Activated T-cell treated with anti-CD3 and anti-CD28 coated beads for 4 hours (primary cell): ENCODE measurements around the gene COLEC11.

ENCODE experiments used
- DNase-seq: peaks from one replicate; pipeline ENCODE4 v3.0.0-alpha.2; 2020

COLEC11 gene

DNA sequence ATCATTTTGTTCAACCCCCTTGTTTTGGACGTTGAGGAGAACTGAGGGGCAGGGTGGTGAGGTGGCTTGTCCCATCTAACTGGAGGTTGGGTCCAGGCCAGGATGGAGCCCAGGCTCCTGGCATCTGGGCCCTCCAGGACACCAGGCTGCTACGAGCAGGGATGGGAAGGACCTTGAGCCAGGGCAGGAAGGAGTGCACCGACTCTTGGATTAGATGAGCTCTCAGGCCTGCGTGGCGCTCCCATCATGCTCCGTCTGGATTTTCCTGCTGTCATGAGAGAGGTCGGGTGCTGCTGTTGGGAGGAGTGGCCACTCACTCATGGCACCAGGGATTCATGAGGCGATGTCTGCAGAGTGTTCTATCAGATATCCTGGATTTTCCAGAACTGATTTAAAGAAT is 44.7 kb downstream of the COLEC11 start:
- no peak for DNase-seq

DNA sequence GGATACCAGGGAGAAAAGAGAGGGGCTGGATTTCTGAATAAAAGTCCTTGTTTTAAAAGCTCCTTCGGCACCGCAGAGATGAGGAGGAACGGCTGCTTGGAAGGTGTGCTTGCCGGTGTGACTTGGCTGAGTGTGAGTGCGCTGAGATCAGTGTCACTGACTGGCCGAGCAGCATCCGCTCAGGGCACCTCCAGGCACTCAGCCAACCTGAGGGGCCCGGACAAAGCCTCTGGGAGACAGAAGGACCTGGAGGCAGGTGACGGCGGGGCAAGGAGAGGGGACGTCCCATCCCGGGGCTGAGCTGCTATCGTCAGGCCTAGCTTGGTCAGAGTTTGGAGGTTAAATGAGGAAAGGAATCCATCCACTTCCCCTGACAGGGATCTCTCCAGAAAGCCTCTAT is 46.3 kb downstream of the COLEC11 start:
- no peak for DNase-seq

DNA sequence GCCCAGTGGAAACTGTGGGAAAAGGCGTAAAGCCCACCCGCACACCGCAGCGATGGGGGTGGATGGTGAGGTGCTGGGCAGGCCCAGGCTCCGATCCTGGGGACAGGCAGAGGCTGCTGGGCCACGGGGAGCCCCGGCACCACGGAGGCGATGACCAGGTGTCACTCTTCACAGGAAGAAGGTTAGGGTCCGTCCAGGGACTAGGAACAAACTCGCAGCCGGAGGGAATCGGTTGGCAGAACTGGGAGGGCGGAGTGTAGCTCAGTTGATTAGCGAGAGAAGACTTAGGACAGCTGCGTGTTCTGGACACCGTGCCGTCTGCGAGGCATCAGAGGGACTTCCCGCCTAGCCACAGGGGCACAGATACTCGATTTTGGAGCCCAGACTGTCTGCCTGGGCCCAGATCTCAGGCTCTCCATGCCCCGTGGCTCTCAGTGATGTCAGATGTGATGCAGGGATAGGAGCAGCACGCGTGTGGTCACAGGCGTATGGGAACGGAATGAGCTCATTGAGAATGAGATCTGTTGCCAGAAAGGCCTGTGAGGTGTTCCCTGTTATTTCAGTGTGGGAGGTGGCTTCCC is 47.0 kb downstream of the COLEC11 start:
- DNase-seq = no peak

DNA sequence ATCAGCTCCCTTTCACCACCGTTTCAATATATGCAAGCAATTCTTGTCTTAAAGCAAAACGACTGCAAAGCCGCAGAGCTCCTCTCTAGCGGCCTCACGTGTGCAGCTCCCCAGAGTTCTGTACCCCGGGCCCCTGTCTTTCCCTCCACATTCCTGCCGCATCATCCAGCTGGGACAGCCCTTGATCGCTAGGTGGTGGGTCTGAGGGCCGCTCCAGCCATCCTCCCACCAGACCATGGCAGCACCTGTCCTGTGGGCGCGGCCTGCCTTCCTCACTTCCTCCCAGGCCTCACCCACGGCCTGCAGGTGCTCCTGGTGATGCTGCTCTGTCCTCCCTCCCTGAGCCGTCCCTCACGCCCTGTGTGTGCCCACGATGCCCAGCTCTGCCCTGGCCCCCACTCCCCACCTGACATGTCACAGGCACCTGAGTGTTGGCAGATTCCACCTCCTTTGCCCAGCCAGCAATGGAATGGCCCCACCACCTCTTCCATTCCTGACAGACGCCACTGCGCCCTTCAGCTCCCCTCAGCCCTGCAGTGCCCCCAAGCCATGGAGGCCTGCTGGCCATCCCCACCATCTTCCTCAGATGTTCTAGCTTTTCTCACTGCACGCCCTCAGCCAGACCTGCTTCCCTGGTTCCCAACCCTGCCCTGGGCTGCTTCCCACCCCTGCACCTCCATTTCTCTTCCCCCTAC is 47.8 kb downstream of the COLEC11 start:
- no peak for DNase-seq

DNA sequence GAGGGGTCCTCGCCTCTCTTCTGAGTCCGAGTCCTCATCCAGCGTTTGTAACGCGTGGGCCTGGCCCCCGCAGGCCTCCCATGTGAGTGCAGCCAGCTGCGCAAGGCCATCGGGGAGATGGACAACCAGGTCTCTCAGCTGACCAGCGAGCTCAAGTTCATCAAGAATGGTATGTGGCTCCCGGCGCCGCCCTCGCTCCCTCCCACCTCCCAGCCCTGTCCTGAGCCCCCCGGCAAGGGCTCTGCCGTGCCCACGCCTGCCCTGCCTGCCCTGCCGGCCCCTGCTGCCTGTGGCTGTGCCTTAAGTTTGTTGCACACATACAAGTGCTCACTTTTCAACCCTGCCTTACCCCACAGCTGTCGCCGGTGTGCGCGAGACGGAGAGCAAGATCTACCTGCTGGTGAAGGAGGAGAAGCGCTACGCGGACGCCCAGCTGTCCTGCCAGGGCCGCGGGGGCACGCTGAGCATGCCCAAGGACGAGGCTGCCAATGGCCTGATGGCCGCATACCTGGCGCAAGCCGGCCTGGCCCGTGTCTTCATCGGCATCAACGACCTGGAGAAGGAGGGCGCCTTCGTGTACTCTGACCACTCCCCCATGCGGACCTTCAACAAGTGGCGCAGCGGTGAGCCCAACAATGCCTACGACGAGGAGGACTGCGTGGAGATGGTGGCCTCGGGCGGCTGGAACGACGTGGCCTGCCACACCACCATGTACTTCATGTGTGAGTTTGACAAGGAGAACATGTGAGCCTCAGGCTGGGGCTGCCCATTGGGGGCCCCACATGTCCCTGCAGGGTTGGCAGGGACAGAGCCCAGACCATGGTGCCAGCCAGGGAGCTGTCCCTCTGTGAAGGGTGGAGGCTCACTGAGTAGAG is 48.7 kb downstream of the COLEC11 start:
- DNase-seq = no peak

DNA sequence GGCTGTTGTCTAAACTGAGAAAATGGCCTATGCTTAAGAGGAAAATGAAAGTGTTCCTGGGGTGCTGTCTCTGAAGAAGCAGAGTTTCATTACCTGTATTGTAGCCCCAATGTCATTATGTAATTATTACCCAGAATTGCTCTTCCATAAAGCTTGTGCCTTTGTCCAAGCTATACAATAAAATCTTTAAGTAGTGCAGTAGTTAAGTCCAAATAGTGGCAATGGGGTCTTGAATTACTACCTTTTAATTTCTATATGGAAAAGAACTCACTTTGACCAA is 49.3 kb downstream of the COLEC11 start:
- DNase-seq = no peak

DNA sequence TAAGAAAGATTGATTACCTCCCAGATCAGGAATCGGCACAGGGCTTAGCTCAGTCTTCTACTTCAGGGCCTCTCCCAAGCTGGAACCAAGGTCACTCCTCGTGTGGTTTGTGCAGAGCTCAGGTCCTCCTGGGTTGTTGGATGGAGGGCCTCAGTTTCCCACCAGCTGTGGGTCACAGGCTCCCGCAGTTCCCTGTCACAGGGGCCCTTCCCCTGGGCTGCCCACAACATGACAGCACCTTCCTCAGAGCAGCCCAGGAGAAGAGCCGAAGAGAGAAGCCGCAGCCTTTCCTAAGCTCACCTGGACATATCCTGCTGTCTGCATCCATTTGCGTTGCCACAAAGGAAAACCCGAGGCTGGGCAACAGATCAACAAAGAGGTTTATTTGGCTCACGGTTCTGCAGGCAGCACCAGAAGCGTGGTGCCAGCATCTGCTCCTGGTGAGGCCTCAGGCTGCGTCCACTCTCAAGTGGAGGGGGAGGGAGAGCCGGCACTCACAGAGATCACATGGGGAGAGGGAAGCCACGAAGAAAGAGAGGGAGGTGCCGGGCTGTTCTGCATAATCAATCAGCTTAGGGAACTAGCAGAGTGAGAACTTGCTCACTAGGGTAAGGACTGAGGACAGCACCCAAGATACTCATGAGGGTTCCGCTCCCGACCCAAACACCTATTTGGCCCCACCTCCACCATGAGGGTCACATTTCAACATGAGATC is 50.1 kb downstream of the COLEC11 start:
- no peak for DNase-seq

DNA sequence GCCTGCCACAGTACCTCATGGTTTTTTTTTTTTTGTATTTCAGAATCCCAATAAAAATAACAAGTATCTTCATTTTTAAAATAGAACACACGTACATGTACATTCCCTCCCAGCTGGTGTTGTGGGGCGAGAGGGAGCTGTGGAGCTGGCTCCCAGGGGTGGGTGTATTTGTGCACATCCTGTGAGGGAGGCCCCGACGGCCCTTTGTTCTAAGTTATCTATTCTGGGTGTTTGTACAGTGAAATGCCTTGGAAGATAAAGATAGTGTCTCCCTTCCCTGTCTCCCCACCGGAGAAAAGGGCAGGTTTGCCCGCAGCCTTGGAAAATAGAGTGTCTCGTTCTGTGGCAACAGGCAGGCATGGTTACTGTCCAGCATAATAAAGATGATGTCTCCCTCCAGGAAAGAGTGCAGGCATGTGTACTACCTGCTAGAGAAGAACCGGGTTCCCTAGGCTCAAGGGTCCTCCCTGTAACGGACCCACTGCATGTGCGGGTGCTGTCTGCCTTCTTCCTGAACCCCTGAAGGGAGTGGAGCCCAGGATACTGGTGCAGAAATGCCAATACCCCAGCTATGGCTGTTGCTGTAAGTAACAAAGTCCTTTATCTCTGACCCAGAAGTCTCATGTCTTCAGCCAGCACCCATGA is 51.0 kb downstream of the COLEC11 start:
- DNase-seq = no peak

DNA sequence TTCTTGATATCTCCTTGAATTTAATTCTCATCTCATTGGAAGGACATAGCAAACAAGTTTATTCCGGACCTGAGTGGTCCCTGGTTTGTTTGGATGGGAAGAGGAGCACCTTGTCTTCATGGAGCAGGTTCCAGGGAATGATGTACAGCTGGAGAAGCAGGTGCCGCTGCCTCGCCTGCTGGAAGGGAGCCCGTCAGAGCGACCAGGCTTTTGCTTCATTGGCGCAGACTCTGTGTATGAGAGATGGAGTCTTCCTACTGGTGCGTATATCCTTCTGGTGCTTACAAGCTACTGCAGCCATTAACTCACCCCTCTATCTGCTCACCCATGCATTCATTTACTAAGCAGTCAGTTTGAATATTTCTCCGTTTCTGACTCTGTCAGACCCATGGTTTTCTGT is 51.5 kb downstream of the COLEC11 start:
- DNase-seq = no peak

DNA sequence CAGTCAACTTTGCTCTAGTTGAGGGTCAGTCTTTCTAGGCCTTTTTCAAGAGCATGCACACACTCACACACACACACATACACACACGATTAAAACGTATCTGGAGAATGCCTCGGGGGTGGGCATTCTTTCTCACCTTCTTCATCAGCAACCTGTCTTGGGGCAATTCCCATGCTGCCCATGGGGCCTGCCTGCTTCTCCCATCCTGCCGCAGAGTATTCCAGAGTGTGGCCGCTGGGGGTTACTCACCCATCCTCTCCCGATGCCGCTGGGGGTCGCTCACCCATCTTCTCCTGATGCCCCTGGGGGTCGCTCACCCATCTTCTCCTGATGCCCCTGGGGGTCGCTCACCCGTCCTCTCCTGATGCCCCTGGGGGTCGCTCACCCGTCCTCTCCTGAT is 52.3 kb downstream of the COLEC11 start:
- DNase-seq = no peak

DNA sequence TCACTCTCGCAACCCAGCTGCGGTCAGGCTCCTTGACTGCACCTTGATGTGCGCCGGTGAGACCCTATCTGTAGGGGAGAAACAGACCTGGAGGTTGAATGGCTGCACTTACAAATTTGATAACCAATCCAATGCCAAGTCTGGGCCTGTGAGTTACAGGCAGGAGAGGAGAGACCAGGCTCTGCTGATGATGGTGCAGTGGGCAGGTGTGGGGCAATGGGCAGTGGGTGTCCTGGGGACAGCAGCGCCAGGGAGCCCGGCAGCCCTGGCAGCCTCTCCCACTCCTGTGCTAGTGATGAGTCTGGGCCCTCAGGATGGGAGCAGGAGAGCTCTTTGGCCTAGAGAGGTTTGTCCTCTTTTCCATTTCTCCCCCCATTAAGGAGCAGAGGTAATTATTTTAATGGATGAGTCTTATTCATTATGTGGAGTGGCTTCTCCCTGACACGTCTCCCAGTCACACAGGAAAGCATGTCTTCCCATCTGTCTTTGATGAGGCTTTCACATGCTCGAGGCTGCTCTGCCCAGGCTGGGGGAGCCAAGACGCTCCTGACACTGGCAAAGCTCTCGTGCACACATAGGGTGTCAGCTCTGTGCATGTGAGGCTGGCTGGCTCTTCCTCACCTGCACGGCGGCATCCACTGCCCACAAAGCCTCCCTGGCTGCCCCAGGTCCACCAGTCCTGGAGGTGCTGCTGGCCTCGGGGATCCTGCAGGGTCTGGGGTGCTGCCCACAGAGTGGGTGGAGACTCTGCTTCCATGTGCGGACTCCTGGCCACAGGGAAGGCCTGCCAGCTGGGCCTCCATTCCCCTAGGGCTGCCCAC is 53.1 kb downstream of the COLEC11 start:
- DNase-seq = no peak

DNA sequence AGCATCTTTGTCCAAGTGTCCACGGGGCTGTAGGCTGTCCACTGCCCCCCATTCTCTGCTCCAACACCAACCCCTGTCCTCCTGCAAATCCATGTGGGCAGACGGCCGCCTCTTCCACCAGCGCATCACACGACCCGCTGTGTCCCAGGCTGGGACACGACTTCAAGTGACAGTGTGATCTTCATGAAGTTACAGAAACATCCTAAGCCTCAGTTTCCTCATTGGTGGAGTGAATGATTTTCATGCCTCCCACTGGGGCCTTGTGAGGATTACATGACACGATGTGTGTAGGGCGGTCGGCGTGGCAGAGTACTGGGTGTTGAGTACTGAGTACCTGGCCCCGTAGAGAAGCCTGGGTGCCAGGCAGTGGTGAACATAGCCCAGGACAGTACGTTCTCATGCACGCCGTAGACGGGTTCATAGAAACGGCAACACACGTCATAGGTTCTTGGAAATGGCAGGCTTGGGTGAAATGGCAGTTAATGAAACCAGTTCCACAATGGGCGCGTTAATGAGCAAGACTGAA is 53.8 kb downstream of the COLEC11 start:
- no peak for DNase-seq

DNA sequence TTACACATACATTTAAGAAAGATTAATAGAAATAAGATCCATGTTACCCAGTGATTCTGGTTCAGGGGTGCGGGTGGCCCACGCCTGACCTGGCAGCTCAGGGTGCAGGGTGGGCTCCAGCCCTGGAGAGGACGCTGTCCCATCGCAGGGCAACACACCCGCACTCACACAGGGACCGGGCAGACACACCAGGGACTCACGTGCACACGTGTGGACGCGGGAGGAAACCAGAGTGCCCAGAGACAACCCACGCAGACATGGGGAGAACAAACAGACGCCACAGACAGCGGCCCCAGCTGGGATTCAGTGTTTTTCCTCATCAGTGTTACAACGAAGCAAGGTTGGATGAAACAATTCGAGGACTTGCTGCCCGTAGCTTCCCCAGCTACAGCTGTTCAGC is 54.7 kb downstream of the COLEC11 start:
- no peak for DNase-seq

DNA sequence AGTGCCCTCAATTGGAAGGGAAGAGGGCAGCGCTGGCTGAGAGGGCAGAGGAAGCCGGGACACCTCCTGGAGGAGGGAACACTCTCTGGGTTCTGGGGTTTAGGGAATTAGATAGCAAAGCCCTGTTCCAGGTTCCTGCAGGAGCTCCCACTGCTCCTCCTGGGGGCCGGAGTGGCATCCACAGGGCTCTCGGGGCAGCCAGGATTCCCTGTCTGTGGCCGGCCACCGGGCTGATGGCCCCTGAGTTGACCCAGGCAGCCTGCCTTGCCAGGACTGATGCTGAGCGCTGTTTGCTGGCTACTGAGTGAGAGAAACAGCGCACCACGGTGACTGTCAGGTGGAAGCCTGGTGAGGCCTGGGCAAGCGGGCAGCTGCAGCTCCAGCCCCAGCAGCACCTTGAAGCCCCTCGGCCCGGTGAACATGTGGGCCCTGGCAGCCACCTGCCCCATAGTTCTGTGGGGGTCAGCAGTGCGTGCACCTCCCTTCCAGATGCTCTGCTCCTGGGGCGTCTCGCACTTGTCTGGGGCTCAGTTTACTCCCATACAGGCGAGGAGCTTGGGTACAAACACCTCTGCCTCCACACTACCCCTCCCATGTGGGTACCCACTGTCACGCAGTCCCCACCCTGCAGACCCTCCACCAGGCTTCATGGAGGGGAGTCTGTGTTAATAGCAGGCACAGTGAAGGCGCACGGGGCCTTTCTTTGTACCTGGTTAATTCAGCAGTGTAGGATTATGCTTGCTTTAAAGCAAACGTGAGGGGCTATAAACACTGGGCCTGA is 55.4 kb downstream of the COLEC11 start:
- no peak for DNase-seq

DNA sequence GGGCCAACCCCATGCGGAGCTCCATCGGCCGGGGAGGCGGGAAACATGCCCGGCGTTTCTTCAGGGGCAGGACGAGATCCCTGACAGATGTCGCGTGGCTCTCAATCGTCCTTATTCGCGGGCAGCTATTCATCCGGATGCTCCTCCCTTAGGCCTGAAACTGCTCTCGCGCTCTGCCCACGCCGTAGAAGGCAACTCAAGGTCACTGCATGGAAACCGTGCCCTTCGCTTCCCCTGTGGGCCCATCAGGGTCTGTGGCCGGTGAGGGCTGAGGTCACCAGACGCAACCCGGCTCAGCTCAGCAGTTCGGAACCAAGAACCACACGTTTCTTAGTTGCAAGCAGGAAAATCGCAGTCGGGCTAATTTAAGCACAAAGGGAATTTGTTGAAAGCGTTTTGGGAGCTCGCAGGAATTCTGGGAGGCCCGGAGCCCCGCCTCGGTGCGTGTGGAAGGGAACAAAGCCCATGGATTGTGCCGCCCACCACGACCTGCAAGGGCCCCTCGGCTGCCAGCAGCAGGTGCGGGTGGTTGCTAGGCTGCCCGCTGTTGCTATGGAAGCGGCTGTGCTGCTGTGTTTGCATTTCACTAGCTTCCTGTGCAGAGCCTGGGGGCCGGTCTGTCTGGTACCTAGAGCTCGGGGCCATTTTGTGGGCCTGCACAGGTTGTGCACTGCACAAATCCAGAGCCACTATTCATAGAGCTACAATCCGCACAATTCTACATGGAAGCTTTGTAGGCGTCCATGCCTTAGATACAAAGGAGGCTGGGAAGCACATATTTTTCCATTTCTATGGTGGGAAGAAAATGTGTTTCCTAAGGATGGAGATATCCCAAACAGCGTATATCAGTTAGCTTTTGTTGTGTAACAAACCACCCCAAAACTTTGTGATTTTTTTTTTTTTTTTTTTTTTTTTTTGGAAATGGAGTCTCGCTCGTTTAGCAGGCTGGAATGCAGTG is 57.1 kb downstream of the COLEC11 start:
- peak; percentile 24 for DNase-seq

DNA sequence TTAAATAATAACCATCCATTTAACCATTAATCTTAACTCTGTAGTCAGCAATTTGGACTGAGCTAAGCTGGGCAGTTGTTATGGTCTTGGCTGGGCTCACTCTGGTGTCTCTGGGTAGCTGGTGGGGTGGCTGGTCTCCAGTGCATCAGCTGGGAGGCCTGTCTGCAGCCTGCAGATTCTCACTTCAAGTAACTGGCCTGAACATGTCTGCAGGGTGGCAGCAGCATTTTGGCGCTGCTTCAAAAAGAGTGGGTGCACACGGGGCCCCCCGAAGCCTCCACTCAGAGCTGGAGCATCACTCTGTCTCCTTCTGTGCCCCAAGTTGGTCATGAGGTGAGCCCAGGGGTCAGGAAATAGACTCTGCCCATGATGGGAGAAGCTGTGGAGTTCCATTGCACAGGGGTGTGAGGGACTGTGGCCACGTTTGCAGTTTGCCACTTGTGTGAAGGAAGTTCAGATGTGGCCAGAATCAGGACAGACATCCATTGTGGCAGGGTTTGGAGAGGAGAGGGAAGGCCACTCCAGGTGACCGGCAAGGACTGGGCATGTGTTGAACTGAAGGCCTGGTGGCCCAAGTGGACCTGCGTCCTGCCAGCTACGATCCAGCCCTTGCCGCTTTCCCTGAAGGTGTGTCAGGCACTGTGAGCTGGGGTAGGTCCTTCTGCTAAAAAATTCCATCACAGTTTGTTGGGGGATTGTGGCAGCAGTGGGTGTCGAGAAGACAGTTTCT is 58.1 kb downstream of the COLEC11 start:
- DNase-seq = no peak

DNA sequence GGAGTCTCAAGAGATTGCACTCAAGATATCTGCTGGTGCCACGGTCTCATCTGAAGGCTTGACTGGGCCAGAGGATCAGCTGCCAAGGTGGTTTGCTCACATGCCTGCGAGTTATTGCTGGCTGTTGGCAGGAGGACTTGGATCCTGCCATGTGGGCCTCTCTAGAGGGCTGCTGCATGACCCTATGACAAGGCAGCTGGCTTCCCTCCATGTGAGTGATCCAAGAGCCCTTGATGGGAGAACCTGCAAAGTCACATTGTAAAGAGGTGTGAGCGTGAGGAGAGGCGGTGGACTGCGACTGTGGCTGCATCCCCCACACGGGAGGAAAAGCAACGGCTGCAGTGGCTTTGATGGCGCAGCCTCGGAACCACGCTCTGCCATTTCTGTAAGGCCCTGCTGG is 59.1 kb downstream of the COLEC11 start:
- no peak for DNase-seq

DNA sequence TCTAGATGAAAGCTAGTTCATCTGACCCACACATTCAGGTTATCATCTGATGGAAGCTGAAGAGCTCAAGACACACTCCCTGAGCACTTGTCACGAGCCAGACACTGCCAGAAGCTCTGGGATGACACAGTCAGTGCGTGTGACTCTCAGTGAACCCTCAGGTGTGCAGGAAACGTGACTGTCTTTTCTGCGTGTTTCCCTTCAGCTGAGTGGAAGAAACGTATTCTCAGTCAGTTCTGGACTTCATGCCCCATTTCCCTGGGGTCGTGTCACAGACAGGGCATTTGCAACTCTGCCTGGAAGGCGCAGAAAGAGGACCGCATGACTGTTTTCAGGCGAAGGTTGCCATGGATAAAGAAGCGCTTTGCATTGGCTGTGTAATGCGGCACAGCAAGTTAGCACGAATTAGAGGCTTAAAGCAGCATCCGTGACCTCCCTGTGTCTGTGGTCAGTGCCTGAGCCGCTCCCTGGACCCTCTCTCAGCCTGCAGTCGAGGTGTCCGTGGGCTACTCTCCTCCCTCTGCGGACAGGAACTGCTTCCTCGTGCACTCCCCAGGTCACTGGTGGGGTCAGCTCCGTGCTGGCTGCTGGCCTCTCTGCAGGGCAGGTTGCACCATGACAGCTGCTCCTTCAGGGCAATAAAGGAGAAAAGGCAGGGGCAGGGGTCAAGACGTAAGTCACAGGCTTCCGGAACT is 59.8 kb downstream of the COLEC11 start:
- no peak for DNase-seq
